GM12801 (cell line): Measurements from ENCODE around the gene POU2F1.

Source experiments
- TF ChIP-seq, protein P1 (sequence below): IDR thresholded peaks from one replicate; pipeline ENCODE4 v1.5.1; 2011; ENCODE audit warnings: control low read depth; ENCODE audit not compliant: insufficient read length; ENCODE audit errors: extremely low read depth

Gene POU2F1

DNA sequence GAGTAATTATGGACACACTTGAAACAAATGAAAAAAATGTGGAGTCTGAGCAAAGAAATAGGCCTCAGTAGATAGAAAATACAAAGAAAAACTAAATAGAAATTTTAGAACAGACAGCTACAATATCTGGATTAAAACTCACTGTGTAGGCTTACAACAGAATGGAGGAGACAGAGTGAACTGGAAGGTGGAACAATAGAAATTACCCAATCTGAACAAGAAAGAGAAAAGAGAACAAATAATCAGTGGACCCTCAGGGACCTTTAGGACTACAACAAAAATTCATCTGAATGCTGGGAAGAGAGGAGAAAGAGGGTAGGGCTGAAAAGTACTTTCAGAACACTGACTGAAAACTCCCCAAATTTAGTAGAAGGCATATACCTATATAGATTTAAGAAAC lies 90.0 kb downstream of the POU2F1 start:
- TF ChIP-seq, protein P1, sequence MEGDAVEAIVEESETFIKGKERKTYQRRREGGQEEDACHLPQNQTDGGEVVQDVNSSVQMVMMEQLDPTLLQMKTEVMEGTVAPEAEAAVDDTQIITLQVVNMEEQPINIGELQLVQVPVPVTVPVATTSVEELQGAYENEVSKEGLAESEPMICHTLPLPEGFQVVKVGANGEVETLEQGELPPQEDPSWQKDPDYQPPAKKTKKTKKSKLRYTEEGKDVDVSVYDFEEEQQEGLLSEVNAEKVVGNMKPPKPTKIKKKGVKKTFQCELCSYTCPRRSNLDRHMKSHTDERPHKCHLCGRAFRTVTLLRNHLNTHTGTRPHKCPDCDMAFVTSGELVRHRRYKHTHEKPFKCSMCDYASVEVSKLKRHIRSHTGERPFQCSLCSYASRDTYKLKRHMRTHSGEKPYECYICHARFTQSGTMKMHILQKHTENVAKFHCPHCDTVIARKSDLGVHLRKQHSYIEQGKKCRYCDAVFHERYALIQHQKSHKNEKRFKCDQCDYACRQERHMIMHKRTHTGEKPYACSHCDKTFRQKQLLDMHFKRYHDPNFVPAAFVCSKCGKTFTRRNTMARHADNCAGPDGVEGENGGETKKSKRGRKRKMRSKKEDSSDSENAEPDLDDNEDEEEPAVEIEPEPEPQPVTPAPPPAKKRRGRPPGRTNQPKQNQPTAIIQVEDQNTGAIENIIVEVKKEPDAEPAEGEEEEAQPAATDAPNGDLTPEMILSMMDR = no peak

DNA sequence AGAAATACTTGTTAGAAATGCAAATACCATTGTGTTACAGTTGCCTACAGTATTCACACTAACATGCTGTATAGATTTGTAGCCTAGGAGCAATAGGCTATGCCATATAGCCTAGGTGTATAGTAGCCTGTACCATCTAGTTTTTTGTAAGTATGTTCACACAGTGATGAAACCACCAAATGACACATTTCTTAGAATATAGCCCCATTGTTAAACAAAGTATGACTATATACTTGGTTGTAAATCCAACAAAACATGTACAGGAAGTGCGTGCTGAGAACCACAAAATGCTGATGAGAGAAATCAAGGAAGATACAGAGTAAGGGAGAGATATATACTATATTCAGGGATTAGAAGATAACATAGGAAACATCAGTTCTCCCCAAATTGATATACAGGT lies 92.2 kb downstream of the POU2F1 start:
- TF ChIP-seq, protein P1 = no peak

DNA sequence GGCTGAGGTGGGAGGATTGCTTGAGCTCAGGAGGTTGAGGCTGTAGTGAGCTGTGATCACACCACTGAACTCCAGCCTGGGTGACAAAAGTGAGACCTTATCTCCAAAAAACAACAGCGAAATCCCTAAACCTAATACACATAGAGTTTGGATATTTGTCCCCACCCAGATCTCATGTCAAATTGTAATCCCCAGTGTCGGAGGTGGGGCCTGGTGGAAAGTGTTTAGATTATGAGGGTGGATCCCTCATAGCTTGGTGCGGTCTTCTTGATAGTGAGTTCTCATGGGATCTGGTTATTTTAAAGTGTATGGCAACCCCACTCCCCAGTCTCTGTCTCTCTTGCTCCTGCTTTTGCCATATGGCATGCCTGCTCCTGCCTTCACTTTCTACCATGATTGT lies 94.0 kb downstream of the POU2F1 start:
- TF ChIP-seq, protein P1 = no peak

DNA sequence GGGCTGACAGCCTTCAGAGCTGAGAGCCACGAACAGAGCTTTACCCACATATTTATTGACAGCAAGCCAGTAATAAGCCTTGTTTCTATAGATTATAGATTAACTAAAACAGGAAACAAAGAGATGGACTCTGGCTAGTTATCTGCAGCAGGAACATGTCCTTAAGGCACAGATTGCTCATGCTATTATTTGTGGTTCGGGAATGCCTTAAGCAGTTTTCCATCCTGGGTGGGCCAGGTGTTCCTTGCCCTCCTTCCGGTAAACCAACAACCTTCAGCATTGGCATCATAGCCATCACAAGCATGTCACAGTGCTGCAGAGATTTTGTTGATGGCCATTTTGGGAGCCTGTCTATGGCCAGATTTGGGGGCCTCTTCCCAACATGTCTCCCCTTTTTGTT lies 96.8 kb downstream of the POU2F1 start:
- TF ChIP-seq, protein P1 = no peak

DNA sequence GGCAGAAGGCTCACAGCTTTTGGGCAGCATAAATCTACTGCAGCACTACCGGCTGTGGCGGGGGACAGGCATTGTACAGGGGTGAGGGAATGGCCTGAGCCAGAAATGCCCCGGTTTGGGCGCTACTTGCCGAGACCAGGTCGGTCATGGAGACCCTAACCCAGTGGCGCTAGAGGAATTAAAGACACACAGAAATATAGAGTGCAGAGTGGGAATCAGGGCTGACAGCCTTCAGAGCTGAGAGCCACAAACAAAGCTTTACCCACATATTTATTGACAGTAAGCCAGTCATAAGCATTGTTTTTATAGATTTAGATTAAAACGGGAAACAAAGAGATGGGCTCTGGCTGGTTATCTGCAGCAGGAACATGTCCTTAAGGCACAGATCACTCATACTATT lies 101.8 kb downstream of the POU2F1 start:
- TF ChIP-seq, protein P1 = no peak

DNA sequence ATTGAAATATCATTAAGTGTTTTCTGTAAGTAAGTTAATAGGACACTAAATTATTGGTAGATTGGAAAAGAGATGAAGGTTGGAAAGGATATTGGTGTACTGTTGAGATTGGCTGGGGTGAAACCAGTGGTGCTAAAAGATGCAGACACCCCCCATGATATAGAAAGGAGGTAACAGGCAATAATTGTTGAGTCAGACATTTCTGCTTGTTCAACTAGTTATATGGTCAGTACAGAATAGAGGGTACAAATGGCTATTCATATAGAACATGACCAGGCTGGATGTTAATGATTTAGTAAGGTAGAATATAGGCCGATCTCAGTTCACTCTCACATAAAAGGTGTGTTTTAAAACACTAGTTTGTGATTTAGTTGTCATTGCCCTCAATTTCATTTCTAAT lies 104.5 kb downstream of the POU2F1 start:
- TF ChIP-seq, protein P1 = no peak

DNA sequence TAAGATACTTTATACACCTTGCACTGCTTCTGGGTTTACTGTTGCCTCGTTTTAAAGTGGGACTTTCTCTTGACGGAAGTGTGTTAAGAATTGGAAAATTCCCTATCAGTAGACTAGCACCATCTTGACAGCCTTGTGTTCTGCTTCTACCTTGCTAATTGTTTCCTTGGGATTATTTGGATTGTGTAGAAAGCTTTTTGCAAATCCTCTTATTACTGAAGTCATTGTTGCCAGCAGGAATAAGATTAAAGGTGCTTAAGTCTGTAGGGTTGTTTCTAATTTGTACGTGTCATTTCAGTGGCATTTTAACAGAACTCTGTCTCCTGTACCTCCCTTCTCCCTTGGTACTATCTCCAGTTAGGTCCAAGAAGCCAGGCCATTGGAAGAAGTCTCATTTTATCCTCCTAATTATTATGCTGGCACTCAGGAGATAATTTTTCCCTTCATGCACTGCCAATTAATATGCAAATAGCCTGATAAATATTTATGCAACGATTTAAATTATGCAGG lies 107.7 kb downstream of the POU2F1 start:
- TF ChIP-seq, protein P1 = no peak
